Measurements from ENCODE around the gene C6orf120.

Gene C6orf120

GRCh38 chr6:169701954-169702839 is at the start of gene C6orf120, which contains the start of gene WDR27:
C6orf120 (plus strand) TSS chr6:169702126; CDS start chr6:169702460, 334 bp downstream.
WDR27 (minus strand) TSS chr6:169702029; CDS start chr6:169689005, 13,024 bp downstream.
- DNase-seq (ENCODE audit: low spot score): peak; percentile 96

GRCh38 chr6:169652896-169653295 is 49.0 kb upstream of the C6orf120 start:
- no peak for DNase-seq (ENCODE audit: low spot score)

DNA sequence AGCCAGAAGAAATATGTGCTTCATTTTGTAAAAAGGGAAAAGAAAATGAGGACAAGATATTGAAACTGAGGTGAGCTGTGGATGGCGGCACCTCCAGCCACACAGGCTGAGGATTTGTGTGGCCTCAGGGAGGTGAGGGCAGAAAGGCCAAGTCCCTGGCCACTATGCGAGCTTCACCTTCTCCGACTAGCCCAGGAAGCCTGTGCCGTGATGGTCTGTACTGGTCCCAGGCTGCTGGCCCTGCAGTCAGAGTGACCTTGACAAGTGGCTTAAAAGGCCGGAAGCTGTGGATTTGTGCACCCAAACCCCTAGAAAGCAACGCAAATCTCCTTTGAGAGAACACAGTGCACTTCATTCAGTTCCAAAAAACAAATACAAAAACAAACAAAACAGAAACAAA is 48.2 kb upstream of the C6orf120 start:
- no peak for DNase-seq (ENCODE audit: low spot score)

GRCh38 chr6:169654598-169655391 is 47.1 kb upstream of the C6orf120 start:
- DNase-seq (ENCODE audit: low spot score): peak; percentile 87

DNA sequence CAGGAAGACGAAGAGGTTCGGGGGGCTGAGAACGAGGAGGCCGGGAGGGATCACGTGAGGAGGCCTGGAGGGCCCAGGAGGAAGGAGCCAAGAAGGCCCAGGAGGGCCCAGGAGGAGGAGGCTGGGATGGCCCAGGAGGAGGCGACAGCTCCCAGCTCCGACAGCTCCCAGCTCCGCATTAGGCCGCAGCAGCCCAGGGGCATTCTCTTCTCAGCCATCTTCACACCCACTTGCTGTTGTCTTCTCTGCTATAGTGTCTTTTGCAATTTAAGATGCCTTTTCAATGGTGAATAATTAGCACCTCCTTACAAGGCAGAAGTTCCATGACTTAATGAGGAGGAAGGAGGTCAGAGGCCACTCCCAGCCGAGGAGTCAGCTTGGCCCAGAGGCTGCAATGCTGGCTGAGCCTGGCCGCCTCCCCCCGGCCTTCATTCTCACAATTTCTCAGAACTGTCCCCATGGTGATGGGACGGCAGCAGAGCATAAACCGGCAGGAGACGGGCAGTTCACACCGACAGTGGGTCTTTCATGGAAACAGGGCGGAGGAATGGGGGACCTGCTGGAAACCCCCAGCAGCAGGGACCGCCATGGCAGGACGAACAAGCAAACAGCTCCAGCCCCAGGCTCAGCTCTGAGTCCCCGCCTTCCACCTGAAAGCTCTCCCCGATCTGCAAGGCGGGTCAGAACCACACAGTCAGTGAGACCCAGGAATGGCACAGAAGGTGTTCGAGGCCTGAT is 45.2 kb upstream of the C6orf120 start:
- DNase-seq (ENCODE audit: low spot score): no peak

GRCh38 chr6:169657284-169657610 is 44.7 kb upstream of the C6orf120 start:
- no peak for DNase-seq (ENCODE audit: low spot score)

GRCh38 chr6:169659820-169660610 is 41.9 kb upstream of the C6orf120 start:
- no peak for DNase-seq (ENCODE audit: low spot score)

DNA sequence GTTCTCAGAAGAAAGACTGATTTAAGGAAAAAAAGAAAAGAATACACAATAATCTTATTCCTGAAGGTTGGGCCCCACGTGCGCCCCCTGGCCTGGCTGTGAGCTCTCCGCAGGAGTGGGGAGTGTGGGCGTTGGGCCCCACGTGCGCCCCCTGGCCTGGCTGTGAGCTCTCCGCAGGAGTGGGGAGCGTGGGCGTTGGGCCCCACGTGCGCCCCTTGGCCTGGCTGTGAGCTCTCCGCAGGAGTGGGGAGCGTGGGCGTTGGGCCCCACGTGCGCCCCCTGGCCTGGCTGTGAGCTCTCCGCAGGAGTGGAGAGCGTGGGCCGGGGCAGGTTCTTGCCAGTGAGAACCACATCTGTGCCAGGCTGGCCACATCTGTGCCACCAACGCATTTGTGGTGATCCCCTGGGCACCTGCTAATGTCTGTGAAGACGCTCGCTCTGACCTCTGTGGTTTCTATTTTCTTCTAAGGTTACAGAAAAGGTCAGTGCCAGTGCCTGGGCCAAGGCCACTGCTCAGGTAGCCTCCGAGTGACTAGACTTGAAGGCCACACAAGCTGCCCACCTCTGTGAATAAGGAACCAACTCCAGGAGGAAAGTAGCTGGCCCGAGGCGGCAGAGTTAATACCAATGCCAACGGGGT is 41.1 kb upstream of the C6orf120 start:
- DNase-seq (ENCODE audit: low spot score): no peak

GRCh38 chr6:169661391-169661756 is 40.6 kb upstream of the C6orf120 start:
- DNase-seq (ENCODE audit: low spot score): no peak

GRCh38 chr6:169663468-169663867 is 38.5 kb upstream of the C6orf120 start:
- no peak for DNase-seq (ENCODE audit: low spot score)

DNA sequence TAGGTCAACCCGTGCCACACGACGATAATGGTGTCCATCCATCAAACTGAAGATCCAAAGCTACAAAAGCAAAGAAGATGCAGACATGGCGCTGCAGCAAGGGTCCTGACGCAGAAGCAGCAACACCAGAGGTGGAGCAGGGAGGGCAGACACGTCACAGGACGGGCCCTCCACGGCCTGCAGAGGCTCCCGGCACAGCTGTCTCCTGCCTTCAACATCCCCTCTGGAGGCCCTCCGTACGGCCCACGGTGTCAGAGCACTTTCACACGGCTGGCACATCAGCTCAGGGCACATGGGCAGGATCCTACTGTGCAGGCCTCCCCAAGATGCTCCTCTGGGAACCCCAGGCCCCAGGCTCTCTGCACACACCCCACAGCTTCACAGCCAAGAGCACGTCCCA is 37.7 kb upstream of the C6orf120 start:
- DNase-seq (ENCODE audit: low spot score): no peak

GRCh38 chr6:169665289-169665688 is 36.6 kb upstream of the C6orf120 start:
- no peak for DNase-seq (ENCODE audit: low spot score)

DNA sequence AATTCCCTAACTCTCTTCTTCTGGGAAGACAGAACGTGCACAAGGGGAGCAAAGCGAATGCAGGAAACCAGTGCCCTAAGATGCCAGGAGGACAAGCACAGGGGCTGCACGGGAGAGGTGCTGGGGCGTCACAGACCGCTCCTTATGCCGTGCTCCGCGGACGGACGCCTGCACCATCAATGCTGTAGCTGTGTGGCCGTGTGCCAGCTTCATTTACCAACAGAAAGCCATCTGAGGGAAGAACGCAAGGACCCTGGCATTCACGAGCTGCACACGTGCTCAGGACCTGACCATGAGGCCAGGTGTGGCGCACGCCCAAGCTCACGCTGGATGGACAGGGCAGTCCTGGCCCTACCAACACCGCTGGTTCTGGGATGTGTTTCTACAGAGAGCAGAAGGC is 35.5 kb upstream of the C6orf120 start:
- no peak for DNase-seq (ENCODE audit: low spot score)

- no peak for DNase-seq (ENCODE audit: low spot score)
Observed at GRCh38 chr6:169667716-169668115, 34.2 kb upstream of the C6orf120 start.

DNA sequence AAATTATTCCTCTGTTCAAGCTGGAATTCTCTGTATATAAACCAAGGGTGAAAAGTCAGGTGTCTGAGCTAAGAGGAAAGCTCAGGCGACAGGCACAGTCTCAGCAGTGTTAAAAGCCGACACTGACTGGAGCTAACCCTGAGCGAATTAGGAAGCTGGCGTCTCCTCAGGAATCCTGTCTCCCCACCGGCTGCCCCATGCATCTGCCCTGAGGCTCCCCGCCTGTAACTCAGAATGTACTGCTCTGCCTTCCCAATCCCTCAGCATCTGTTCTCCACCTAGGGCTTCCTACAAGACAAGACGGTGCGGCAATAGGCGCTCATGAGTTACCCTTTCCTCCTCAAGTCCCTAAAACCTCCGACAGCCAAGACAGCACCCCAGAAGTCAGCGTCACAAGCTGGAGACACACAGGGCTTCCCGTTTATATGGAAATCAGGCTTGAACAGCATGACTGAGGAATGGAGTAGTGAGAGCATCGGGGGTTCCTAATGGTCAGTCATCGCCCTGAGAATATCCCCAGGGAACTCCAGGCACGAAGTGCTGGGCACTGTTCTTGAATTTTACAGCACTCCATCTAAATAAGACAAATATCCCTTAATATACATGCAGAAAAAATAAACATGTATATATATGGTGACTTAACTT is 33.6 kb upstream of the C6orf120 start:
- DNase-seq (ENCODE audit: low spot score): no peak

- no peak for DNase-seq (ENCODE audit: low spot score)
Observed at GRCh38 chr6:169669147-169669546, 32.8 kb upstream of the C6orf120 start.

DNA sequence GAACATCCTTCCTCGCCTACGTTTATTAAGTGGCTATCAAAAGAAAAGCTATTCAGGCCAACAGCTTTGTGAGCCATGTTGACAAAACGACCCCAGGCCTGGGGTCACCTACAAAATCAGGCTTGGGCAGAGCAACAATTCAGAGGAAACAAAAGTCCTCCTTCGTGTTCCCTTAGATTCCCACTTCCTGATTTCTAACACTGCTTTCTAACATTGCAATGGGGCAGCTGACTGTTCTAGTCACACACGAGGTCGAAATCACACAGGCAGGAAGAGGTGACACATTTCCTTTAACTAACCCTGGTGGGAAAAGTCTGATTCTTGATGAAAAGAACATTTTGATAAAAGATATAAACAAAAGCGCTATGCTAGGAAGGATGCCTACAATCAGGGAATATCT is 32.0 kb upstream of the C6orf120 start:
- DNase-seq (ENCODE audit: low spot score): no peak

DNA sequence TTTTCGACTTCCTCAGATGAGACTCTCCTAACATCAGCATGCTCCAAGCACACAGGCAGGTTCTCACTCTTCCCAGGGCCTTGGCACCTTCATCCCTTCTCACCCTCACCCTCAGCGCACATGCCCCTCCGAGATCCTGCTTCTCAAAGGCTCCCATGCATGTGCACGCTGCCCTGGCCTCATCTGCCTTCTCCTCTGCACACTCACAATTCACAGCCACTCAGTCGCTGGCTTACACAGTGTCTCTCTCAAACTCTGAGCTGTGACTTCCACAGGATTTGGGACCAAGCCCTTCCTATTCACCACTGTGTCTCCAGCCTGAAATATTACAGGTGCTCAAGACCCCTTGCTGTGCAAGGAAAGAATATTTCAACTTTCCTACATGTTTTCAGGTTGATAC is 30.4 kb upstream of the C6orf120 start:
- no peak for DNase-seq (ENCODE audit: low spot score)

GRCh38 chr6:169675011-169675410 is 26.9 kb upstream of the C6orf120 start:
- DNase-seq (ENCODE audit: low spot score): no peak

GRCh38 chr6:169677096-169677495 is 24.8 kb upstream of the C6orf120 start:
- DNase-seq (ENCODE audit: low spot score): no peak

- no peak for DNase-seq (ENCODE audit: low spot score)
Observed at GRCh38 chr6:169678342-169678741, 23.6 kb upstream of the C6orf120 start.

Measured in Ammon's horn (tissue), 1 donor.